H9 (cell line): ENCODE measurements around the gene MX1. TPM values are rescaled to one million over a fixed set of nuclear protein-coding genes. Genes with fewer than 3 reads are reported as not detected.

ENCODE experiments used
- DNase-seq: peaks from one replicate; pipeline ENCODE4 v3.0.0-alpha.2; 2017
- H2AFZ ChIP-seq: one replicate; pipeline ENCODE4 v1.6.1; 2013; ENCODE audit warnings: mild to moderate bottlenecking, low read length, control low read depth, moderate library complexity
- H2AK5ac ChIP-seq: 2 replicates; pipeline ENCODE4 v1.6.1; 2013; ENCODE audit warnings: low read length, control low read depth, mixed read lengths; ENCODE audit not compliant: insufficient read length
- H2BK120ac ChIP-seq: one replicate; pipeline ENCODE4 v1.6.1; 2013; ENCODE audit warnings: low read depth, mild to moderate bottlenecking, low read length, control low read depth, inconsistent platforms; ENCODE audit not compliant: poor library complexity, severe bottlenecking
- H2BK12ac ChIP-seq: 2 replicates; pipeline ENCODE4 v1.6.1; 2013; ENCODE audit warnings: low read length, control low read depth, mixed read lengths, low read depth; ENCODE audit not compliant: insufficient read length
- H2BK15ac ChIP-seq: 2 replicates; pipeline ENCODE4 v1.6.1; 2013; ENCODE audit warnings: low read depth, low read length, control low read depth
- H2BK20ac ChIP-seq: one replicate; pipeline ENCODE4 v1.6.1; 2013; ENCODE audit warnings: low read depth, mild to moderate bottlenecking, low read length, control low read depth, inconsistent platforms; ENCODE audit not compliant: poor library complexity, severe bottlenecking
- H2BK5ac ChIP-seq: 2 replicates; pipeline ENCODE4 v1.6.1; 2013; ENCODE audit warnings: low read length, control low read depth, mixed read lengths; ENCODE audit not compliant: insufficient read length
- H3K14ac ChIP-seq: 2 replicates; pipeline ENCODE4 v1.6.1; 2013; ENCODE audit warnings: low read length, control low read depth; ENCODE audit not compliant: insufficient read depth
- H3K18ac ChIP-seq: 2 replicates; pipeline ENCODE4 v1.6.1; 2013; ENCODE audit warnings: low read depth, mild to moderate bottlenecking, mixed read lengths, low read length, control low read depth; ENCODE audit not compliant: insufficient read length
- H3K23ac ChIP-seq: 2 replicates; pipeline ENCODE4 v1.6.1; 2013; ENCODE audit warnings: low read length, control low read depth, mixed read lengths, low read depth; ENCODE audit not compliant: insufficient read length
- H3K23me2 ChIP-seq: 2 replicates; pipeline ENCODE4 v1.6.1; 2013; ENCODE audit warnings: low read depth, mild to moderate bottlenecking, mixed read lengths, low read length, control low read depth; ENCODE audit not compliant: insufficient read length, poor library complexity, severe bottlenecking
- H3K27ac ChIP-seq: 2 replicates; pipeline ENCODE4 v1.5.1; 2013; ENCODE audit warnings: low read length, control low read depth, mixed read lengths, low read depth; ENCODE audit not compliant: insufficient read length
- H3K27me3 ChIP-seq: 2 replicates; pipeline ENCODE4 v1.6.1; 2013; ENCODE audit warnings: low read length, control low read depth, inconsistent platforms; ENCODE audit not compliant: insufficient read depth
- H3K4ac ChIP-seq: 2 replicates; pipeline ENCODE4 v1.6.1; 2013; ENCODE audit warnings: low read depth, mild to moderate bottlenecking, control low read depth, inconsistent platforms, low read length, moderate library complexity
- H3K4me1 ChIP-seq: 2 replicates; pipeline ENCODE4 v1.6.1; 2013; ENCODE audit warnings: low read length, control low read depth, inconsistent platforms; ENCODE audit not compliant: insufficient read depth
- H3K4me2 ChIP-seq: 2 replicates; pipeline ENCODE4 v1.6.1; 2013; ENCODE audit warnings: low read length, control low read depth, mixed read lengths; ENCODE audit not compliant: insufficient read length, insufficient read depth
- H3K56ac ChIP-seq: 2 replicates; pipeline ENCODE4 v1.6.1; 2013; ENCODE audit warnings: low read depth, mild to moderate bottlenecking, mixed read lengths, low read length, control low read depth; ENCODE audit not compliant: insufficient read length
- H3K79me1 ChIP-seq: 2 replicates; pipeline ENCODE4 v1.6.1; 2013; ENCODE audit warnings: low read depth, mild to moderate bottlenecking, moderate library complexity, low read length, control low read depth, inconsistent platforms; ENCODE audit not compliant: insufficient read depth, poor library complexity, severe bottlenecking
- H3K79me2 ChIP-seq: 2 replicates; pipeline ENCODE4 v1.6.1; 2013; ENCODE audit warnings: low read length, control low read depth, inconsistent platforms; ENCODE audit not compliant: insufficient read depth
- H3K9ac ChIP-seq: 2 replicates; pipeline ENCODE4 v1.6.1; 2013; ENCODE audit warnings: low read length, control low read depth, mixed read lengths; ENCODE audit not compliant: insufficient read length; ENCODE audit errors: extremely low read depth
- H3K9me3 ChIP-seq: one replicate; pipeline ENCODE4 v1.6.1; 2013; ENCODE audit warnings: low read depth, low read length, inconsistent platforms; ENCODE audit not compliant: control insufficient read depth
- H3T11ph ChIP-seq: one replicate; pipeline ENCODE4 v1.6.1; 2013; ENCODE audit warnings: mild to moderate bottlenecking, low read length, control low read depth, inconsistent platforms
- H4K20me1 ChIP-seq: one replicate; pipeline ENCODE4 v1.6.1; 2013; ENCODE audit not compliant: control insufficient read depth, insufficient read length, insufficient read depth
- H4K5ac ChIP-seq: 2 replicates; pipeline ENCODE4 v1.6.1; 2013; ENCODE audit warnings: low read depth, mild to moderate bottlenecking, mixed read lengths, low read length, control low read depth; ENCODE audit not compliant: insufficient read length
- H4K8ac ChIP-seq: replicated peaks from 2 replicates; pipeline ENCODE4 v1.6.1; 2013; ENCODE audit warnings: low read length, control low read depth, mixed read lengths, low read depth; ENCODE audit not compliant: insufficient read length
- H4K91ac ChIP-seq: 2 replicates; pipeline ENCODE4 v1.6.1; 2013; ENCODE audit warnings: low read depth, mild to moderate bottlenecking, moderate library complexity, mixed read lengths, low read length, control low read depth; ENCODE audit not compliant: insufficient read length
- H3K27ac Mint-ChIP-seq, 3 experiments: 2 replicates in 2 of 3; 3 replicates in 1 of 3; pipeline ENCODE4 v1.8.0; 2020 to 2021; ENCODE audit warnings: mixed read lengths in 3 of 3, mild to moderate bottlenecking in 1 of 3, moderate library complexity in 1 of 3
- H3K27me3 Mint-ChIP-seq: 2 replicates; pipeline ENCODE4 v1.8.0; 2021; ENCODE audit warnings: low read depth, mild to moderate bottlenecking, moderate library complexity, mixed read lengths
- H3K36me3 Mint-ChIP-seq, 3 experiments: 2 replicates in 2 of 3; 3 replicates in 1 of 3; pipeline ENCODE4 v1.8.0; 2020 to 2021; ENCODE audit warnings: low read depth in 3 of 3, mixed read lengths in 3 of 3; ENCODE audit not compliant: insufficient read depth in 1 of 3
- H3K4me1 Mint-ChIP-seq, 2 experiments: 2 replicates each; pipeline ENCODE4 v1.8.0; 2020; ENCODE audit warnings: mixed read lengths in 2 of 2
- H3K4me3 Mint-ChIP-seq, 2 experiments: 2 replicates in 1 of 2; 3 replicates in 1 of 2; pipeline ENCODE4 v1.8.0; 2020 to 2021; ENCODE audit warnings: mild to moderate bottlenecking in 2 of 2, mixed read lengths in 2 of 2, moderate library complexity in 1 of 2
- H3K9me3 Mint-ChIP-seq, 2 experiments: 2 replicates in 1 of 2; 3 replicates in 1 of 2; pipeline ENCODE4 v1.8.0; 2020; ENCODE audit warnings: mild to moderate bottlenecking in 2 of 2, mixed read lengths in 2 of 2, moderate library complexity in 1 of 2
- WGBS: extraction: QIAGEN DNeasy Blood & Tissue Kit; methylation state at CpG from one replicate; pipeline ENCODE4 v1.1.7; 2013; ENCODE audit warnings: missing lambda C conversion rate, low lambda C conversion rate, mixed read lengths; ENCODE audit not compliant: insufficient read length; ENCODE audit errors: extremely low coverage; 5-methylcytosine and 5-hydroxymethylcytosine counted together
- total RNA-seq: library from RNA; stranded (reverse); gene quantifications from 2 replicates; pipeline ENCODE4 v1.2.1, GENCODE V29; 2021
- TF ChIP-seq, protein P1 (sequence below): fragments of 200-600 bp; sonication (generic); conservative IDR thresholded peaks from 3 replicates; pipeline ENCODE4 v1.8.0; 2021; ENCODE audit warnings: antibody characterized with exemption, mild to moderate bottlenecking

Gene MX1
- total RNA-seq, 1 experiment from 2014 or later, result 6.3 TPM

GRCh38 chr21:41398251-41398650, 27.8 kb upstream of the MX1 start:
- H3K9me3 Mint-ChIP-seq, result no peaks in the 10 kb centered on the region; a peak in 1 of 5 replicates
- no peak overlapping the region for H2BK20ac ChIP-seq

More at GRCh38 chr21:41398251-41398650, 27.8 kb upstream of the MX1 start:
- Histone ChIP-seq H3K9me3 (no peaks in the 10 kb centered on the region), H3K56ac (no peak overlapping the region), H4K5ac (no peak overlapping the region), H3K14ac (no peak overlapping the region), H3K4ac (no peak overlapping the region), H3K23ac (no peak overlapping the region), H3K27ac (no peak overlapping the region), H4K91ac (no peak overlapping the region), H3K18ac (no peak overlapping the region), H3K27me3 (no peaks in the 10 kb centered on the region), H2AK5ac (no peak overlapping the region), H3K79me2 (no peaks in the 10 kb centered on the region), H3T11ph (no peak overlapping the region), H2BK120ac (no peak overlapping the region), H2BK5ac (no peak overlapping the region), H3K9ac (no peak overlapping the region), H2BK15ac (no peak overlapping the region), H4K8ac (no peak overlapping the region), H3K23me2 (no peaks in the 10 kb centered on the region), H3K4me2 (no peak overlapping the region), H4K20me1 (no peaks in the 10 kb centered on the region), H3K79me1 (no peaks in the 10 kb centered on the region), H2BK12ac (no peak overlapping the region), H2AFZ (no peak overlapping the region), H3K4me1 (peaks cover 3% of the 10 kb centered on the region; the same call in 1 of the 2 replicates)
- no CpG with 5 or more reads among the region's 4 CpGs for WGBS
- Mint-ChIP-seq H3K36me3 (peaks cover 0 to 11% (median 0%) of the 10 kb centered on the region in 3 experiments; a peak in 2 of 7 replicates), H3K27me3 (peaks cover 2% of the 10 kb centered on the region), H3K27ac (no peak overlapping the region), H3K4me1 (peaks cover 13 to 14% of the 10 kb centered on the region in 2 experiments), H3K4me3 (no peak overlapping the region)
- TF ChIP-seq, protein P1, sequence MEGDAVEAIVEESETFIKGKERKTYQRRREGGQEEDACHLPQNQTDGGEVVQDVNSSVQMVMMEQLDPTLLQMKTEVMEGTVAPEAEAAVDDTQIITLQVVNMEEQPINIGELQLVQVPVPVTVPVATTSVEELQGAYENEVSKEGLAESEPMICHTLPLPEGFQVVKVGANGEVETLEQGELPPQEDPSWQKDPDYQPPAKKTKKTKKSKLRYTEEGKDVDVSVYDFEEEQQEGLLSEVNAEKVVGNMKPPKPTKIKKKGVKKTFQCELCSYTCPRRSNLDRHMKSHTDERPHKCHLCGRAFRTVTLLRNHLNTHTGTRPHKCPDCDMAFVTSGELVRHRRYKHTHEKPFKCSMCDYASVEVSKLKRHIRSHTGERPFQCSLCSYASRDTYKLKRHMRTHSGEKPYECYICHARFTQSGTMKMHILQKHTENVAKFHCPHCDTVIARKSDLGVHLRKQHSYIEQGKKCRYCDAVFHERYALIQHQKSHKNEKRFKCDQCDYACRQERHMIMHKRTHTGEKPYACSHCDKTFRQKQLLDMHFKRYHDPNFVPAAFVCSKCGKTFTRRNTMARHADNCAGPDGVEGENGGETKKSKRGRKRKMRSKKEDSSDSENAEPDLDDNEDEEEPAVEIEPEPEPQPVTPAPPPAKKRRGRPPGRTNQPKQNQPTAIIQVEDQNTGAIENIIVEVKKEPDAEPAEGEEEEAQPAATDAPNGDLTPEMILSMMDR, result no peak
- DNase-seq, result no peak
